Tibial artery (tissue), 4 donors: ENCODE measurements around the gene IGLL1.
A peak's percentile ranks its signal among the peaks of the same experiment; 100 is the strongest.

Experiments used
- DNase-seq, 2 donors: peaks; one replicate each; pipeline ENCODE4 v3.0.0-alpha.2; 2019
- H3K27ac ChIP-seq, 2 donors: fragments of 200-600 bp; sonication (generic) in 1 of 2; 1 replicate in 1 of 2; 2 replicates in 1 of 2; pipeline ENCODE4 v1.5.1; 2018 to 2019; ENCODE audit warnings: mild to moderate bottlenecking in 1 of 2
- H3K27me3 ChIP-seq, 2 donors: fragments of 200-600 bp; sonication (generic) in 1 of 2; one replicate each; pipeline versions ENCODE4 v1.5.1 to v1.6.0; 2016 to 2019
- H3K36me3 ChIP-seq, 3 donors: fragments of 200-600 bp; sonication (generic) in 2 of 3; one replicate each; pipeline ENCODE4 v1.5.1; 2016 to 2019; ENCODE audit warnings: mild to moderate bottlenecking in 2 of 3
- H3K4me1 ChIP-seq, 4 donors: fragments of 200-600 bp; sonication (generic) in 2 of 4; 1 replicate in 3 of 4; 2 replicates in 1 of 4; pipeline ENCODE4 v1.5.1; 2016 to 2019
- H3K4me3 ChIP-seq, 2 donors: fragments of 200-600 bp; sonication (generic) in 1 of 2; 1 replicate in 1 of 2; 2 replicates in 1 of 2; pipeline ENCODE4 v1.5.1; 2018 to 2019; ENCODE audit warnings: mild to moderate bottlenecking in 2 of 2
- H3K9me3 ChIP-seq, 3 donors: fragments of 200-600 bp; sonication (generic) in 1 of 3; one replicate each; pipeline ENCODE4 v1.5.1; 2016 to 2019
- intact Hi-C: fragments of 100-400 bp; cut with DNase I; formaldehyde crosslinking; loops from one replicate; pipeline ENCODE4 v1.15.0; 2023; ENCODE audit warnings: low total_unique reads
- TF ChIP-seq, protein P1 (sequence below), 2 experiments: fragments of 200-600 bp in 1 of 2; fragments of 450-650 bp in 1 of 2; IDR thresholded peaks; one replicate each; pipeline ENCODE4 v1.5.1; 2017 to 2019; ENCODE audit warnings: antibody characterized with exemption in 2 of 2, mild to moderate bottlenecking in 1 of 2, moderate library complexity in 1 of 2

Gene IGLL1

DNA sequence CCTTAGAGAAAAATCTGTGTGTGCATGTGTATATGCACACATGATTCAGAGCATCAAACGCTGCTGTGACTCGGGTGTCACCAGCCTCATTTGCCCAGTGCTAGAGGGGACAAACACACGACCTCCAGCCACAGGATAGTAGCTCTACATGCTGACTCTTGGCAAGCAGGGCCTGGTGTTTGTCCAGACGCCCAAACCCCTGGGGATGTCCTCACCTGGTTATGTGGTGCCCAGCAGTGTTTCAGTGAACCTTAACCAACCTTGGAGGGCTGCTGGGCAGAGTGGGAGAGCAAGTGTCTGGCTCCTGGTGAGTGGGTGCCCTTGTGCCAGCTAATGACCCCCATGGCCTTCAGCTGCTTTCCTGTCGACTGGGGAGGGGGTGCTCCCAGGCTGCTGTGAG is 26.7 kb downstream of the IGLL1 start:
- TF ChIP-seq, protein P1, sequence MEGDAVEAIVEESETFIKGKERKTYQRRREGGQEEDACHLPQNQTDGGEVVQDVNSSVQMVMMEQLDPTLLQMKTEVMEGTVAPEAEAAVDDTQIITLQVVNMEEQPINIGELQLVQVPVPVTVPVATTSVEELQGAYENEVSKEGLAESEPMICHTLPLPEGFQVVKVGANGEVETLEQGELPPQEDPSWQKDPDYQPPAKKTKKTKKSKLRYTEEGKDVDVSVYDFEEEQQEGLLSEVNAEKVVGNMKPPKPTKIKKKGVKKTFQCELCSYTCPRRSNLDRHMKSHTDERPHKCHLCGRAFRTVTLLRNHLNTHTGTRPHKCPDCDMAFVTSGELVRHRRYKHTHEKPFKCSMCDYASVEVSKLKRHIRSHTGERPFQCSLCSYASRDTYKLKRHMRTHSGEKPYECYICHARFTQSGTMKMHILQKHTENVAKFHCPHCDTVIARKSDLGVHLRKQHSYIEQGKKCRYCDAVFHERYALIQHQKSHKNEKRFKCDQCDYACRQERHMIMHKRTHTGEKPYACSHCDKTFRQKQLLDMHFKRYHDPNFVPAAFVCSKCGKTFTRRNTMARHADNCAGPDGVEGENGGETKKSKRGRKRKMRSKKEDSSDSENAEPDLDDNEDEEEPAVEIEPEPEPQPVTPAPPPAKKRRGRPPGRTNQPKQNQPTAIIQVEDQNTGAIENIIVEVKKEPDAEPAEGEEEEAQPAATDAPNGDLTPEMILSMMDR (IDR thresholded peaks at IDR 0.05), result no peak
- H3K27ac ChIP-seq, result no peak overlapping the region
- DNase-seq, result peak in 1 of 2 donors; percentile 20
- H3K27me3 ChIP-seq, result peaks cover 0 to 57% of the 10 kb centered on the region in 2 donors
- H3K4me3 ChIP-seq, result no peak overlapping the region
- no peaks in the 10 kb centered on the region for H3K36me3 ChIP-seq
- H3K4me1 ChIP-seq, result no peaks in the 10 kb centered on the region
- H3K9me3 ChIP-seq, result no peaks in the 10 kb centered on the region
- intact Hi-C loops, result no loop called here

DNA sequence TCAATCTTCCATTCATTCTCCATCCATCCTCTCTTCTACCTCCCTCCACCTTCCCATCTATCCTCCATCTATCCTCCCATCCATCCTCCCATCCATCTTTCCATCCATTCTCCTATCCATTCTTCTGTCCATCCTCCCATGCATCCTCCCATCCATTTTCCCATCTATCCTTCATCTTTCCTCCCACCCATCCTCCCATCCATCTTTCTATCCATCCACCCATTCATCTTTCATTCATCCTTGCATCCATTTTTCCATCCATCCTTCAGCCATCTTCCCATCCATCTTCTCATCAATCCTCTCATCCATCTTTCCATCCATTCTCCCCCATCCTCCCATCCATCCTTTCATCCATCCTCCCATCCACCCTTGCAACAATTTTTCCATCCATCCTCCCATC is 27.5 kb downstream of the IGLL1 start:
- no peak overlapping the region for H3K27ac ChIP-seq
- H3K9me3 ChIP-seq, result peaks cover 0 to 7% (median 0%) of the 10 kb centered on the region in 3 donors
- no peak overlapping the region for H3K4me3 ChIP-seq
- no peaks in the 10 kb centered on the region for H3K4me1 ChIP-seq
- H3K27me3 ChIP-seq, result peaks cover 0 to 50% of the 10 kb centered on the region in 2 donors
- TF ChIP-seq, protein P1 (IDR thresholded peaks at IDR 0.05), result no peak
- no peaks in the 10 kb centered on the region for H3K36me3 ChIP-seq
- intact Hi-C loops, result no loop called here
- no peak for DNase-seq

DNA sequence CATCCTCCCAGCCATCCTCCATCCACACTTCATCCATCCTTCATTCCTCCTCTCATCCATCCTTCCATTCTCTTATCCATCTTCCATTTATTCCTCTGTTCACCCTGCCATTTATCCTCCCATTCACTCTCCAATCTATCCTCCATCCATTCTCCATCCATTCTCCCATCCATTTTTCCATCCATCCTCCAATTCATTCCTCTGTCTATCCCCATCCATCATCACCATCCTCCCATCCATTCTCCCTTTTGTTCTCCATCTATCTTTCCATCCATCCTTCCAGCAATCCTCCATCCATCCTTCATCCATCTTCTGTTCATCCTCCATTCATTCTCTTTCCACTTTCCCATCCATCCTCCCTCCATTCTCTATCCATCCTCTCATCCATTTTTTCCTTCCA is 28.7 kb downstream of the IGLL1 start:
- Histone ChIP-seq H3K27ac (no peak overlapping the region), H3K4me3 (no peak overlapping the region), H3K27me3 (peaks cover 0 to 38% of the 10 kb centered on the region in 2 donors), H3K9me3 (peaks cover 0 to 13% (median 0%) of the 10 kb centered on the region in 3 donors), H3K36me3 (no peaks in the 10 kb centered on the region), H3K4me1 (no peaks in the 10 kb centered on the region)
- intact Hi-C loops, result no loop called here
- DNase-seq, result no peak
- TF ChIP-seq, protein P1 (IDR thresholded peaks at IDR 0.05), result no peak

DNA sequence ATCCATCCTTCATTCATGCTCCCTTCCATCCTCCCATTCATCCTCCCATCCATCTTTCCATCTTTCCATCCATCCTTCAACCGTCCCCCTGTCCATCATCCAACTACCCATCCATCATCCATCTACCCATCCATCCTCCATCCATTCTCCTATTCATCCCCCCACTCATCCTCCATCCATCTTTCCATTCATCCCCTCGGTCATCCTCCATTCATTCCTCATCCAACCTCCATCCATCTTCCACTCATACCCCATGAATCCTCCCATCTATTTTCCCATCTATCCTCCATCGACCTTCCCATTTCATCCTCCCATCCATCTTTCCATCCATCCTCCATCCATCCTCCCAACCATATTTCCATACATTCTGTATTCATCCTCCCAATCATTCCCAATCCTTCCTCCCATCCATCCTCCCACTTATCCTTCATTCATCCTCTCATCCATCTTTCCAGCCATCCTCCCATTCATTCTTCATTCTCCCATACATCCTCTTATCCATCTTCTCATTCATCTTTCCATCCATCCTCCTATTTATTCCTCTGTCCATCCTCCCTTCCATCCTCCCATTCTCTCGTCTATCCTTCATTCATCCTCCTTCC is 29.9 kb downstream of the IGLL1 start:
- H3K9me3 ChIP-seq, result peaks cover 0 to 13% (median 0%) of the 10 kb centered on the region in 3 donors
- no peaks in the 10 kb centered on the region for H3K4me1 ChIP-seq
- H3K4me3 ChIP-seq, result no peak overlapping the region
- no peak overlapping the region for H3K27ac ChIP-seq
- no peaks in the 10 kb centered on the region for H3K36me3 ChIP-seq
- peaks cover 0 to 26% of the 10 kb centered on the region in 2 donors for H3K27me3 ChIP-seq
- TF ChIP-seq, protein P1 (IDR thresholded peaks at IDR 0.05), result no peak
- intact Hi-C loops, result no loop called here
- DNase-seq, result no peak

DNA sequence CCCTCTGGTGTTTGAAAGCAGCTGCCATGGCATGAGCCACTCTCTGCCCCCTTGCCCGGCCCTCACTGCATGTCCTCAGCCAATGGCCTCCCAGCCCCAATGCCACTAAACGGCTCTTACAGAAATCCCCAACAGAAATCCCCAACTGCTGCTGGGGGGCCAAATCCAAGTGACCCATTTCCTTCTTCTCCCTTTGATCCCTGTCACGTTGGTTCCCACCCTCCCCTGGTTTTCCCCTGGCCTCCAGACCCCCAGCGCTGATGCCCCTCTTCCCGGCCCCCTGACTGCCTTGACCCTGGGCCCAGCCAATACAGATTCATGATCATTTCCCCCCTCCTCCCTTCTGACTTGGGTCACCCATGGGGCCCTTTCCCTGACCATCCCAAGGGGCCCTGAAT is 30.9 kb downstream of the IGLL1 start:
- Histone ChIP-seq H3K27me3 (peaks cover 0 to 16% of the 10 kb centered on the region in 2 donors), H3K9me3 (peaks cover 0 to 13% (median 0%) of the 10 kb centered on the region in 3 donors), H3K4me1 (no peaks in the 10 kb centered on the region), H3K36me3 (no peaks in the 10 kb centered on the region), H3K4me3 (no peak overlapping the region), H3K27ac (no peak overlapping the region)
- intact Hi-C loops, result no loop called here
- TF ChIP-seq, protein P1 (IDR thresholded peaks at IDR 0.05), result no peak
- peak in 1 of 2 donors; percentile 31 for DNase-seq
